GM12872 (cell line): Measurements from ENCODE around the gene PTPRG.

Source experiments
- TF ChIP-seq, protein P1 (sequence below): IDR thresholded peaks from 3 replicates; pipeline ENCODE4 v1.5.1; 2011; ENCODE audit warnings: low read depth, mild to moderate bottlenecking, low read length, moderate library complexity; ENCODE audit not compliant: insufficient read depth

The PTPRG gene

GRCh38 chr3:62056658-62057057 lies 495.3 kb downstream of the PTPRG start:
- TF ChIP-seq, protein P1, sequence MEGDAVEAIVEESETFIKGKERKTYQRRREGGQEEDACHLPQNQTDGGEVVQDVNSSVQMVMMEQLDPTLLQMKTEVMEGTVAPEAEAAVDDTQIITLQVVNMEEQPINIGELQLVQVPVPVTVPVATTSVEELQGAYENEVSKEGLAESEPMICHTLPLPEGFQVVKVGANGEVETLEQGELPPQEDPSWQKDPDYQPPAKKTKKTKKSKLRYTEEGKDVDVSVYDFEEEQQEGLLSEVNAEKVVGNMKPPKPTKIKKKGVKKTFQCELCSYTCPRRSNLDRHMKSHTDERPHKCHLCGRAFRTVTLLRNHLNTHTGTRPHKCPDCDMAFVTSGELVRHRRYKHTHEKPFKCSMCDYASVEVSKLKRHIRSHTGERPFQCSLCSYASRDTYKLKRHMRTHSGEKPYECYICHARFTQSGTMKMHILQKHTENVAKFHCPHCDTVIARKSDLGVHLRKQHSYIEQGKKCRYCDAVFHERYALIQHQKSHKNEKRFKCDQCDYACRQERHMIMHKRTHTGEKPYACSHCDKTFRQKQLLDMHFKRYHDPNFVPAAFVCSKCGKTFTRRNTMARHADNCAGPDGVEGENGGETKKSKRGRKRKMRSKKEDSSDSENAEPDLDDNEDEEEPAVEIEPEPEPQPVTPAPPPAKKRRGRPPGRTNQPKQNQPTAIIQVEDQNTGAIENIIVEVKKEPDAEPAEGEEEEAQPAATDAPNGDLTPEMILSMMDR, result no peak

DNA sequence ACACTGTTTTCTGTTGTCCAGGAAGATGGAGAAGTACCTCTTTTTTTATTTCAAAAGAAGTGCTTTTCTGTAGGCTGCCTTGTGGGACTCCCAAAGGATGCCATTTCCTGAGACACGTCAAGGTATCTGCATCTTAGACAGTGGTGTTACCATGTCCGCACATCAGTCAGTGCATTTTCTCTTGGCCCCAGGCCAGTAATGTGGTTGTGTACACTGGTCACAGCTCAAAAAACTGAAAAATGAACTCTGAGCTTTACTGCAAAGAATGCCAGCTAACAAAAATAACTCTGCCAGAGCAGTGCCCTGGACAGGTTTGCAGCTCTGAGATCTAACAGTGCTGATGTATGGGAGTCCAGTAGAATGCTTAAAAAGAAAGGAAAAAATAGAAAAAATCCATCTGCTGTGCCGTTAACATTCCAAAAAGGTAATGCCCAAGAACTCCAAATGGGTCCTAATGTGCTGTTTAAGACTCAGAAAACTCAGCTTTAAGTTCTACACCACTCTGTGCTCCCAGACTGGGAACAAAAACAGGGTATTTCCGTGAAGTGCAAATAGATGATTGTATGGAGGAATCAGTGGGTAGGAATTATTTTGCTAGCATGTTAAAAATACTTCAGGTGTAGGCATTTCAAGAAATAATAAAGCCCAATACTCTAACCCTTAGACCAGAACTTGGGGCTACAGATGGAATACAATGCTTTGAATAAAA lies 496.1 kb downstream of the PTPRG start:
- TF ChIP-seq, protein P1, result no peak

GRCh38 chr3:62065985-62066693 lies 504.8 kb downstream of the PTPRG start:
- TF ChIP-seq, protein P1, result no peak

- TF ChIP-seq, protein P1, result no peak
Measured at GRCh38 chr3:62068337-62068736, 507.0 kb downstream of the PTPRG start.

GRCh38 chr3:62070891-62071290 lies 509.5 kb downstream of the PTPRG start:
- TF ChIP-seq, protein P1, result no peak

- TF ChIP-seq, protein P1, result no peak
Measured at GRCh38 chr3:62073038-62073437, 511.7 kb downstream of the PTPRG start.

GRCh38 chr3:62084558-62084957 lies 523.2 kb downstream of the PTPRG start:
- TF ChIP-seq, protein P1, result no peak
